ENCODE results near the gene PPIG.

DNA sequence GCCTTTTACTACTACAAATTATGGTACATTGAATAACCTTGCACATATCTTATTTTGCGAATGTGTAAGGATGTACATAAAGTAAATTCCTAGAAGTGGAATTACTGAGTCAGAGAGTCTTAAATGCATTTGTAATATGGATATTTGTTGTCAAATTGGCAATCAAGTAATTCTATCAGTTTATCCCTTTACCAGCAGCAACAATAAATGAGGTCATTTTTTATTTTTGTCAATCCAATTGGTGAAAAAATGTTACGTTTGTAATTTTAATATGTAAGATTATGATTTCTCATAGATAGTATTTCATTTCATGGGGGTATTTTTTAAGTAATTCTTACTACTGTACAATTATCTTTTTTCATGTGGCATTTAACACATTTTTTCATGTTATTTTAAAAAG is 14.8 kb downstream of the PPIG start:
- TF ChIP-seq EZH2 (IDR thresholded peaks at IDR 0.05; ENCODE audit: borderline replicate concordance, low read depth, low read length, severe bottlenecking) (no peak), CTCF (IDR thresholded peaks at IDR 0.05; ENCODE audit: extremely low read depth in 1 of 2, insufficient read depth in 1 of 2, low read depth in 1 of 2, low read length in 2 of 2) (no peak), POLR2AphosphoS5 (IDR thresholded peaks at IDR 0.05; ENCODE audit: insufficient read depth, low read depth, low read length) (no peak)
